Right lung (tissue), 10 donors: Measurements from ENCODE around the gene MEG3. TPM values are rescaled to one million over a fixed set of nuclear protein-coding genes. Genes with fewer than 3 reads are reported as not detected.

Experiments
- DNase-seq, 2 donors: peaks; one replicate each; pipeline ENCODE4 v3.0.0-alpha.2; 2013
- long read RNA-seq, 8 donors: transcript quantifications; one replicate each; lab custom pipeline, GENCODE V29; 2026
- polyA plus RNA-seq, 5 donors: library from polyadenylated mRNA; unstranded; fragments of 120-200 nt; gene quantifications; one replicate each; pipeline versions ENCODE4 v1.2.1 to v1.2.3, GENCODE V29; 2013; ENCODE audit warnings: inconsistent platforms in 1 of 5, low replicate concordance in 1 of 5; ENCODE audit not compliant: insufficient read length in 5 of 5, insufficient read depth in 1 of 5

Gene MEG3
- 100 to 1,000 TPM; 278 to 559 (median 387) TPM for polyA plus RNA-seq
- long read RNA-seq, donor 1, full-length matches to known transcripts = 155 of 162 reads
- long read RNA-seq, donor 1, partial matches to known transcripts = 7 of 162 reads
- long read RNA-seq, donor 1, other reads (novel, unspliced or antisense) = 0 of 162 reads
- long read RNA-seq, donor 2, full-length matches to known transcripts = 59 of 59 reads
- long read RNA-seq, donor 2, partial matches to known transcripts = 0 of 59 reads
- long read RNA-seq, donor 2, other reads (novel, unspliced or antisense) = 0 of 59 reads
- long read RNA-seq, donor 3, full-length matches to known transcripts = 86 of 95 reads
- long read RNA-seq, donor 3, partial matches to known transcripts = 9 of 95 reads
- long read RNA-seq, donor 3, other reads (novel, unspliced or antisense) = 0 of 95 reads
- long read RNA-seq, donor 4, full-length matches to known transcripts = 55 of 55 reads
- long read RNA-seq, donor 4, partial matches to known transcripts = 0 of 55 reads
- long read RNA-seq, donor 4, other reads (novel, unspliced or antisense) = 0 of 55 reads
- long read RNA-seq, donor 5, full-length matches to known transcripts = 147 of 153 reads
- long read RNA-seq, donor 5, partial matches to known transcripts = 6 of 153 reads
- long read RNA-seq, donor 5, other reads (novel, unspliced or antisense) = 0 of 153 reads
- long read RNA-seq, donor 6, full-length matches to known transcripts = 121 of 151 reads
- long read RNA-seq, donor 6, partial matches to known transcripts = 30 of 151 reads
- long read RNA-seq, donor 6, other reads (novel, unspliced or antisense) = 0 of 151 reads
- long read RNA-seq, donor 7, full-length matches to known transcripts = 85 of 85 reads
- long read RNA-seq, donor 7, partial matches to known transcripts = 0 of 85 reads
- long read RNA-seq, donor 7, other reads (novel, unspliced or antisense) = 0 of 85 reads
- long read RNA-seq, donor 8, full-length matches to known transcripts = 50 of 50 reads
- long read RNA-seq, donor 8, partial matches to known transcripts = 0 of 50 reads
- long read RNA-seq, donor 8, other reads (novel, unspliced or antisense) = 0 of 50 reads

- DNase-seq = peak; percentile 74 to 85
Observed at GRCh38 chr14:100825713-100826331, at the start of gene MEG3. MEG3 (plus strand) TSS chr14:100826118.

GRCh38 chr14:100776681-100777365 lies 49.1 kb upstream of the MEG3 start:
- DNase-seq = no peak

- DNase-seq = no peak
Observed at GRCh38 chr14:100777366-100777817, 48.5 kb upstream of the MEG3 start.

- DNase-seq = no peak
Observed at GRCh38 chr14:100777818-100778525, 47.9 kb upstream of the MEG3 start.

- DNase-seq = no peak
Observed at GRCh38 chr14:100778526-100778882, 47.4 kb upstream of the MEG3 start.

GRCh38 chr14:100778951-100779690 lies 46.8 kb upstream of the MEG3 start:
- DNase-seq = no peak

- no peak for DNase-seq
Observed at GRCh38 chr14:100779691-100780080, 46.2 kb upstream of the MEG3 start.

- DNase-seq = no peak
Observed at GRCh38 chr14:100780246-100780645, 45.7 kb upstream of the MEG3 start.

GRCh38 chr14:100780646-100781355 lies 45.1 kb upstream of the MEG3 start:
- no peak for DNase-seq

GRCh38 chr14:100781952-100782351 lies 44.0 kb upstream of the MEG3 start:
- DNase-seq = no peak

GRCh38 chr14:100782516-100783320 lies 43.2 kb upstream of the MEG3 start:
- DNase-seq = no peak

- DNase-seq = no peak
Observed at GRCh38 chr14:100783630-100784370, 42.1 kb upstream of the MEG3 start.

GRCh38 chr14:100784523-100785337 lies 41.2 kb upstream of the MEG3 start:
- no peak for DNase-seq

GRCh38 chr14:100785338-100785615 lies 40.6 kb upstream of the MEG3 start:
- no peak for DNase-seq

GRCh38 chr14:100785626-100786025 lies 40.3 kb upstream of the MEG3 start:
- no peak for DNase-seq

GRCh38 chr14:100786131-100786530 lies 39.8 kb upstream of the MEG3 start:
- no peak for DNase-seq
